Astrocyte (in vitro differentiated cells and primary cell): ENCODE measurements around the gene TAF6. TPM values are rescaled to one million over a fixed set of nuclear protein-coding genes. Genes with fewer than 3 reads are reported as not detected.

Experiments
- DNase-seq: peaks from one replicate; pipeline ENCODE4 v3.0.0-alpha.2; 2010; ENCODE audit warnings: low read depth
- FAIRE-seq: peaks from 2 replicates; lab custom pipeline; 2011; peaks lifted over from hg19 to GRCh38; lab: Jason Lieb, UNC
- H2AFZ ChIP-seq: 2 replicates; pipeline ENCODE4 v1.6.0; 2012; ENCODE audit warnings: low read depth, low read length, inconsistent platforms
- H3K27ac ChIP-seq: 2 replicates; pipeline ENCODE4 v1.5.1; 2011; ENCODE audit warnings: low read depth, low read length, inconsistent platforms
- H3K27me3 ChIP-seq: 2 replicates; pipeline ENCODE4 v1.6.0; 2011; ENCODE audit warnings: low read length, inconsistent platforms; ENCODE audit not compliant: insufficient read depth
- H3K36me3 ChIP-seq: 2 replicates; pipeline ENCODE4 v1.5.1; 2011; ENCODE audit warnings: low read length, inconsistent platforms; ENCODE audit not compliant: insufficient read depth
- H3K4me1 ChIP-seq: 2 replicates; pipeline ENCODE4 v1.5.1; 2011; ENCODE audit warnings: low read length, inconsistent platforms; ENCODE audit not compliant: insufficient read depth
- H3K4me2 ChIP-seq: 2 replicates; pipeline ENCODE4 v1.6.0; 2012; ENCODE audit warnings: low read length, inconsistent platforms
- H3K4me3 ChIP-seq: 2 replicates; pipeline ENCODE4 v1.5.1; 2011; ENCODE audit warnings: low read depth, mild to moderate bottlenecking, low read length, inconsistent platforms; ENCODE audit not compliant: insufficient read depth
- H3K79me2 ChIP-seq: 2 replicates; pipeline ENCODE4 v1.6.0; 2012; ENCODE audit warnings: mild to moderate bottlenecking, low read length, inconsistent platforms; ENCODE audit not compliant: insufficient read depth
- H3K9ac ChIP-seq: 2 replicates; pipeline ENCODE4 v1.6.0; 2012; ENCODE audit warnings: mild to moderate bottlenecking, low read length, inconsistent platforms
- H3K9me3 ChIP-seq: 2 replicates; pipeline ENCODE4 v1.5.1; 2012; ENCODE audit warnings: low read depth, mild to moderate bottlenecking, low read length, inconsistent platforms; ENCODE audit not compliant: insufficient read depth
- H4K20me1 ChIP-seq: 2 replicates; pipeline ENCODE4 v1.6.0; 2012; ENCODE audit warnings: low read length, inconsistent platforms; ENCODE audit not compliant: insufficient read depth
- H3K27ac Mint-ChIP-seq: one replicate; pipeline ENCODE4 v1.8.0; 2021; ENCODE audit warnings: mild to moderate bottlenecking, mixed read lengths; ENCODE audit not compliant: unreplicated experiment
- H3K27me3 Mint-ChIP-seq: one replicate; pipeline ENCODE4 v1.8.0; 2021; ENCODE audit warnings: low read depth, mixed read lengths; ENCODE audit not compliant: unreplicated experiment
- H3K36me3 Mint-ChIP-seq: one replicate; pipeline ENCODE4 v1.8.0; 2021; ENCODE audit warnings: low read depth, mixed read lengths; ENCODE audit not compliant: unreplicated experiment
- H3K4me1 Mint-ChIP-seq: one replicate; pipeline ENCODE4 v1.8.0; 2021; ENCODE audit warnings: low read depth, mixed read lengths; ENCODE audit not compliant: unreplicated experiment
- H3K4me3 Mint-ChIP-seq: one replicate; pipeline ENCODE4 v1.8.0; 2021; ENCODE audit warnings: mild to moderate bottlenecking, moderate library complexity, mixed read lengths; ENCODE audit not compliant: unreplicated experiment
- H3K9me3 Mint-ChIP-seq: one replicate; pipeline ENCODE4 v1.8.0; 2021; ENCODE audit warnings: mild to moderate bottlenecking, mixed read lengths; ENCODE audit not compliant: unreplicated experiment
- EZH2 ChIP-seq: IDR thresholded peaks from 2 replicates; pipeline ENCODE4 v1.6.1; 2012; ENCODE audit warnings: mild to moderate bottlenecking, low read length, inconsistent platforms; ENCODE audit not compliant: insufficient read depth
- total RNA-seq: library from RNA; stranded (reverse); gene quantifications from 2 replicates; pipeline ENCODE4 v1.2.1, GENCODE V29; 2021
- TF ChIP-seq, protein P1 (sequence below): IDR thresholded peaks from 2 replicates; pipeline ENCODE4 v1.5.1; 2011; ENCODE audit warnings: low read depth, mild to moderate bottlenecking, inconsistent platforms, low read length, moderate library complexity; ENCODE audit not compliant: insufficient read depth

The TAF6 gene
- total RNA-seq, 1 donor from 2014 or later = 47.0 TPM

DNA sequence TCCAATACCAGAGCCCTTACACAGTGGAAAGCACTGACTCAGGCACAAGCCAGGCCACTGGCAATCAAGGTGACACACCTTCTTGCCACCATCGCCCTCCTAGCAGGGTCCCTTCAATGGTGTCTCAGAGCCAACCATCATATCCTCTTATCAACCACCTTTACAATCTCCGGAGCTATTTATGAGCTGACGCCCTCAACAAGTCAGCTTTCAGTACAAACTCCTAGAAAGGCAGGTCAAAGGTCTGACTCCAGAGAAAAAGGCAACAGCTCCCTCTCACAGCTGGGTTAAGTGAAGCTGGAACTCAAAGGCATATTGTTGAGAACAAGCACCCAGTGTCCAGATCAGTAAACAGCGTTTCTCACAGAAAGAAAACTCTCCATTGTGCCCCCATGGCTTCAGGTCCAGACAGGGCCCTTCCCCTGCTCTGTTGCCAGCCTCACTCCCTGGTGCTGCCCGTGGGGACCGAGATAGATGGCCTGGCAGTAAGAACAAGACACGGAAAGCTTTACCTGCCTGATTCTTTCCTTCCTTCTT, 40.1 kb downstream of the TAF6 start:
- H3K4me3 ChIP-seq = no peak overlapping the region
- no peak overlapping the region for H2AFZ ChIP-seq
- peaks cover 5% of the 10 kb centered on the region for H3K9me3 Mint-ChIP-seq
- peaks cover 31% of the 10 kb centered on the region for H3K36me3 Mint-ChIP-seq
- H3K36me3 ChIP-seq = peaks cover 41% of the 10 kb centered on the region
- peaks cover 68% of the 10 kb centered on the region for H3K79me2 ChIP-seq
- H3K9me3 ChIP-seq = peaks cover 6% of the 10 kb centered on the region
- H3K27ac ChIP-seq = peak overlapping the region; percentile 34
- H3K4me1 ChIP-seq = peaks cover 24% of the 10 kb centered on the region
- H3K27me3 Mint-ChIP-seq = no peaks in the 10 kb centered on the region
- H3K27ac Mint-ChIP-seq = peak overlapping the region; percentile 63
- no peaks in the 10 kb centered on the region for H3K27me3 ChIP-seq
- H3K4me1 Mint-ChIP-seq = peaks cover 23% of the 10 kb centered on the region
- H4K20me1 ChIP-seq = peaks cover 38% of the 10 kb centered on the region
- no peak for FAIRE-seq
- DNase-seq = no peak
- H3K9ac ChIP-seq = no peak overlapping the region
- peak overlapping the region; percentile 90 for H3K4me2 ChIP-seq
- H3K4me3 Mint-ChIP-seq = peak overlapping the region; percentile 98
- TF ChIP-seq EZH2 = no peak
- TF ChIP-seq, protein P1, sequence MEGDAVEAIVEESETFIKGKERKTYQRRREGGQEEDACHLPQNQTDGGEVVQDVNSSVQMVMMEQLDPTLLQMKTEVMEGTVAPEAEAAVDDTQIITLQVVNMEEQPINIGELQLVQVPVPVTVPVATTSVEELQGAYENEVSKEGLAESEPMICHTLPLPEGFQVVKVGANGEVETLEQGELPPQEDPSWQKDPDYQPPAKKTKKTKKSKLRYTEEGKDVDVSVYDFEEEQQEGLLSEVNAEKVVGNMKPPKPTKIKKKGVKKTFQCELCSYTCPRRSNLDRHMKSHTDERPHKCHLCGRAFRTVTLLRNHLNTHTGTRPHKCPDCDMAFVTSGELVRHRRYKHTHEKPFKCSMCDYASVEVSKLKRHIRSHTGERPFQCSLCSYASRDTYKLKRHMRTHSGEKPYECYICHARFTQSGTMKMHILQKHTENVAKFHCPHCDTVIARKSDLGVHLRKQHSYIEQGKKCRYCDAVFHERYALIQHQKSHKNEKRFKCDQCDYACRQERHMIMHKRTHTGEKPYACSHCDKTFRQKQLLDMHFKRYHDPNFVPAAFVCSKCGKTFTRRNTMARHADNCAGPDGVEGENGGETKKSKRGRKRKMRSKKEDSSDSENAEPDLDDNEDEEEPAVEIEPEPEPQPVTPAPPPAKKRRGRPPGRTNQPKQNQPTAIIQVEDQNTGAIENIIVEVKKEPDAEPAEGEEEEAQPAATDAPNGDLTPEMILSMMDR = no peak

- FAIRE-seq = no peak
- Histone ChIP-seq H3K27ac (no peak overlapping the region), H2AFZ (no peak overlapping the region), H3K79me2 (peaks cover 68% of the 10 kb centered on the region), H3K4me3 (no peak overlapping the region), H3K4me2 (no peak overlapping the region), H3K9me3 (peaks cover 22% of the 10 kb centered on the region), H3K4me1 (peaks cover 17% of the 10 kb centered on the region), H4K20me1 (peaks cover 43% of the 10 kb centered on the region), H3K9ac (no peak overlapping the region), H3K36me3 (peaks cover 58% of the 10 kb centered on the region), H3K27me3 (no peaks in the 10 kb centered on the region)
- Mint-ChIP-seq H3K27me3 (no peaks in the 10 kb centered on the region), H3K4me1 (peaks cover 20% of the 10 kb centered on the region), H3K9me3 (peaks cover 15% of the 10 kb centered on the region), H3K27ac (peak overlapping the region; percentile 35), H3K36me3 (peaks cover 45% of the 10 kb centered on the region), H3K4me3 (peak overlapping the region; percentile 11)
- DNase-seq = no peak
- TF ChIP-seq EZH2 = no peak
- TF ChIP-seq, protein P1 = no peak
Measured at GRCh38 chr7:100077205-100077604, 42.0 kb downstream of the TAF6 start.

GRCh38 chr7:100075418-100075817, 43.7 kb downstream of the TAF6 start:
- H3K4me3 ChIP-seq = no peak overlapping the region
- no peak overlapping the region for H3K27ac Mint-ChIP-seq
- peaks cover 40% of the 10 kb centered on the region for H3K9me3 ChIP-seq
- H3K4me3 Mint-ChIP-seq = no peak overlapping the region
- H3K27me3 ChIP-seq = no peaks in the 10 kb centered on the region
- H2AFZ ChIP-seq = no peak overlapping the region
- peaks cover 59% of the 10 kb centered on the region for H3K36me3 Mint-ChIP-seq
- peaks cover 18% of the 10 kb centered on the region for H3K4me1 Mint-ChIP-seq
- peaks cover 76% of the 10 kb centered on the region for H3K36me3 ChIP-seq
- H3K27ac ChIP-seq = no peak overlapping the region
- no peak overlapping the region for H3K9ac ChIP-seq
- H3K4me1 ChIP-seq = peaks cover 13% of the 10 kb centered on the region
- no peaks in the 10 kb centered on the region for H3K27me3 Mint-ChIP-seq
- H4K20me1 ChIP-seq = peaks cover 53% of the 10 kb centered on the region
- DNase-seq (no peak), FAIRE-seq (no peak)
- H3K9me3 Mint-ChIP-seq = peaks cover 33% of the 10 kb centered on the region
- TF ChIP-seq EZH2 = no peak
- TF ChIP-seq, protein P1 = no peak
- H3K4me2 ChIP-seq = no peak overlapping the region
- H3K79me2 ChIP-seq = peaks cover 66% of the 10 kb centered on the region
